ENCODE data around the gene TSPAN4.

GRCh38 chr11:852762-853161 is 10.1 kb downstream of the TSPAN4 start:
- TF ChIP-seq NFYB (IDR thresholded peaks at IDR 0.05; ENCODE audit: extremely low read depth, insufficient read length): no peak
- TF ChIP-seq DPF2 (IDR thresholded peaks at IDR 0.05): no peak
- TF ChIP-seq ZNF184 (CRISPR knock-in tag; IDR thresholded peaks at IDR 0.05): no peak
- TF ChIP-seq TARDBP (IDR thresholded peaks at IDR 0.05): no peak
- TF ChIP-seq, protein P1, sequence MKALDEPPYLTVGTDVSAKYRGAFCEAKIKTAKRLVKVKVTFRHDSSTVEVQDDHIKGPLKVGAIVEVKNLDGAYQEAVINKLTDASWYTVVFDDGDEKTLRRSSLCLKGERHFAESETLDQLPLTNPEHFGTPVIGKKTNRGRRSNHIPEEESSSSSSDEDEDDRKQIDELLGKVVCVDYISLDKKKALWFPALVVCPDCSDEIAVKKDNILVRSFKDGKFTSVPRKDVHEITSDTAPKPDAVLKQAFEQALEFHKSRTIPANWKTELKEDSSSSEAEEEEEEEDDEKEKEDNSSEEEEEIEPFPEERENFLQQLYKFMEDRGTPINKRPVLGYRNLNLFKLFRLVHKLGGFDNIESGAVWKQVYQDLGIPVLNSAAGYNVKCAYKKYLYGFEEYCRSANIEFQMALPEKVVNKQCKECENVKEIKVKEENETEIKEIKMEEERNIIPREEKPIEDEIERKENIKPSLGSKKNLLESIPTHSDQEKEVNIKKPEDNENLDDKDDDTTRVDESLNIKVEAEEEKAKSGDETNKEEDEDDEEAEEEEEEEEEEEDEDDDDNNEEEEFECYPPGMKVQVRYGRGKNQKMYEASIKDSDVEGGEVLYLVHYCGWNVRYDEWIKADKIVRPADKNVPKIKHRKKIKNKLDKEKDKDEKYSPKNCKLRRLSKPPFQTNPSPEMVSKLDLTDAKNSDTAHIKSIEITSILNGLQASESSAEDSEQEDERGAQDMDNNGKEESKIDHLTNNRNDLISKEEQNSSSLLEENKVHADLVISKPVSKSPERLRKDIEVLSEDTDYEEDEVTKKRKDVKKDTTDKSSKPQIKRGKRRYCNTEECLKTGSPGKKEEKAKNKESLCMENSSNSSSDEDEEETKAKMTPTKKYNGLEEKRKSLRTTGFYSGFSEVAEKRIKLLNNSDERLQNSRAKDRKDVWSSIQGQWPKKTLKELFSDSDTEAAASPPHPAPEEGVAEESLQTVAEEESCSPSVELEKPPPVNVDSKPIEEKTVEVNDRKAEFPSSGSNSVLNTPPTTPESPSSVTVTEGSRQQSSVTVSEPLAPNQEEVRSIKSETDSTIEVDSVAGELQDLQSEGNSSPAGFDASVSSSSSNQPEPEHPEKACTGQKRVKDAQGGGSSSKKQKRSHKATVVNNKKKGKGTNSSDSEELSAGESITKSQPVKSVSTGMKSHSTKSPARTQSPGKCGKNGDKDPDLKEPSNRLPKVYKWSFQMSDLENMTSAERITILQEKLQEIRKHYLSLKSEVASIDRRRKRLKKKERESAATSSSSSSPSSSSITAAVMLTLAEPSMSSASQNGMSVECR (CRISPR knock-in tag; IDR thresholded peaks at IDR 0.05): no peak
- no peak for TF ChIP-seq HNRNPH1 (optimal IDR thresholded peaks at IDR 0.05; ENCODE audit: low read depth, low read length)
- TF ChIP-seq CTCF (IDR thresholded peaks at IDR 0.05 in 2 of 3, conservative IDR thresholded peaks at IDR 0.05 in 1 of 3; ENCODE audit: insufficient read depth in 2 of 3, low read depth in 1 of 3, low read length in 3 of 3): no peak
- TF ChIP-seq MYC (IDR thresholded peaks at IDR 0.05; ENCODE audit: low read depth, low read length): no peak
- TF ChIP-seq MYC (CRISPR knock-in tag; IDR thresholded peaks at IDR 0.05; ENCODE audit: borderline replicate concordance, low read depth): no peak
- no peak for TF ChIP-seq NFIX (CRISPR knock-in tag; IDR thresholded peaks at IDR 0.05; ENCODE audit: low read depth)
- no peak for TF ChIP-seq SIN3A (IDR thresholded peaks at IDR 0.05; ENCODE audit: borderline replicate concordance in 2 of 2, control insufficient read depth in 1 of 2, low read depth in 2 of 2, low read length in 2 of 2)
- no peak for TF ChIP-seq SREBF2 (CRISPR knock-in tag; IDR thresholded peaks at IDR 0.05)
- TF ChIP-seq CHD2 (IDR thresholded peaks at IDR 0.05; ENCODE audit: low read depth, low read length): no peak

Data from K562 (cell line).